ENCODE results near the gene PPP1R12B. TPM values are rescaled to one million over a fixed set of nuclear protein-coding genes. Genes with fewer than 3 reads are reported as not detected.
"Not testable (repeated sequence)": the region's sequence is repeated elsewhere in the genome, so short reads cannot be mapped to it uniquely, and the experiment has no call there.

PPP1R12B gene
- total RNA-seq, 1 donor from 2014 or later, result 61.6 TPM

DNA sequence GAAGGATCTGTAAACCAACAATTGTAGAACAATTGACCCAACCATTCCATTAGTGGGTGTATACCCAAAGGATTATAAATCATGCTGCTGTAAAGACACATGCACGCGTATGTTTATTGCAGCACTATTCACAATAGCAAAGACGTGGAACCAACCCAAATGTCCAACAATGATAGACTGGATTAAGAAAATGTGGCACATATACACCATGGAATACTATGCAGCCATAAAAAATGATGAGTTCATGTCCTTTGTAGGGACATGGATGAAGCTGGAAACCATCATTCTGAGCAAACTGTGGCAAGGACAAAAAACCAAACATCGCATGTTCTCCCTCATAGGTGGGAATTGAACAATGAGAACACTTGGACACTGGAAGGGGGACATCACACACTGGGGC is 33.4 kb downstream of the PPP1R12B start:
- peaks cover 22% of the 10 kb centered on the region for H3K4me1 Mint-ChIP-seq
- not testable (repeated sequence) for DNase-seq (ENCODE audit: low spot score in 2 of 2, unreplicated experiment in 2 of 2)

DNA sequence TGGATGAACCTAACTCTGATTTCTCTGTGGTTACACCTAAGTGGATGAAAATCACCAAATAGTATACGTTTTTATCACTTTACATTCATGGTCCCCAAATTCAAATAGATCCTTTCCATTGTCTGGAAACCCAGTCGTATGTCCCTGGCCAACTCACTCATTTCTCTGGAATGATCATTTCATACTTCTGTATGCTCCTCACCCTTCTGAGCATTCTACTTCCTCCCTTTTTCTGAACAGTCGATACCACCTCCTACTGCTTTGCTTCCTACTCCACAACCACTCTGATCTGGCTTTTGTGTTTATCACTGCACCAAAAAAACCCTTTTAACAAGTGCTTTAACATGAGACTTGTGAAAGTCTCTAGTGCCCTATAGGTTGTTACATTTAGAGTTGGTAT is 47.3 kb downstream of the PPP1R12B start:
- DNase-seq (ENCODE audit: low spot score in 2 of 2, unreplicated experiment in 2 of 2); H3K36me3 Mint-ChIP-seq; H3K4me1 Mint-ChIP-seq; H3K9me3 Mint-ChIP-seq; H3K27ac Mint-ChIP-seq; H3K27me3 Mint-ChIP-seq (ENCODE audit: low read depth); H3K4me3 Mint-ChIP-seq: not testable (repeated sequence)

More for the DNA sequence above, 33.4 kb downstream of the PPP1R12B start:
- H3K9me3 Mint-ChIP-seq; H3K27ac Mint-ChIP-seq; H3K36me3 Mint-ChIP-seq; H3K27me3 Mint-ChIP-seq (ENCODE audit: low read depth); H3K4me3 Mint-ChIP-seq: not testable (repeated sequence)

DNA sequence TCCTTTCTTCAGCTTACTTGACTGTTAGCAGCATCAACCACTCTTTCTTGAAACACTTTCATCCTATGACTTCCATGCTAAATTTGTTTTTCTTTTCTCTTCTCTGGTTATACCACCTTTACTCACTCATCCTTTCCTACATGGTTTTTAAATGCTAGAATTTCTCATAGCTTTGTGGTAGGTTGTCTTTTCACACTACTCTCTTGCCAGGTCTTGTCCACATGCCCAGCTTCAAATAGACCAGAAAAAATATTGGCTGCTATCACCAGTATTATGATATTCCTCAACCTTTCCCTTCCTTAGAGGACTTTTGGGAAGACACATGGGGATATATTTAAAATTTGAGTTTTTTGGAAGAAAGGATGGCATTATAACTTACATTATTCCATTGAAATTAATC is 48.8 kb downstream of the PPP1R12B start:
- TF ChIP-seq, protein P1, sequence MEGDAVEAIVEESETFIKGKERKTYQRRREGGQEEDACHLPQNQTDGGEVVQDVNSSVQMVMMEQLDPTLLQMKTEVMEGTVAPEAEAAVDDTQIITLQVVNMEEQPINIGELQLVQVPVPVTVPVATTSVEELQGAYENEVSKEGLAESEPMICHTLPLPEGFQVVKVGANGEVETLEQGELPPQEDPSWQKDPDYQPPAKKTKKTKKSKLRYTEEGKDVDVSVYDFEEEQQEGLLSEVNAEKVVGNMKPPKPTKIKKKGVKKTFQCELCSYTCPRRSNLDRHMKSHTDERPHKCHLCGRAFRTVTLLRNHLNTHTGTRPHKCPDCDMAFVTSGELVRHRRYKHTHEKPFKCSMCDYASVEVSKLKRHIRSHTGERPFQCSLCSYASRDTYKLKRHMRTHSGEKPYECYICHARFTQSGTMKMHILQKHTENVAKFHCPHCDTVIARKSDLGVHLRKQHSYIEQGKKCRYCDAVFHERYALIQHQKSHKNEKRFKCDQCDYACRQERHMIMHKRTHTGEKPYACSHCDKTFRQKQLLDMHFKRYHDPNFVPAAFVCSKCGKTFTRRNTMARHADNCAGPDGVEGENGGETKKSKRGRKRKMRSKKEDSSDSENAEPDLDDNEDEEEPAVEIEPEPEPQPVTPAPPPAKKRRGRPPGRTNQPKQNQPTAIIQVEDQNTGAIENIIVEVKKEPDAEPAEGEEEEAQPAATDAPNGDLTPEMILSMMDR (IDR thresholded peaks at IDR 0.05; ENCODE audit: unreplicated experiment), result no peak
- Mint-ChIP-seq H3K4me1 (no peaks in the 10 kb centered on the region), H3K9me3 (no peaks in the 10 kb centered on the region), H3K4me3 (no peak overlapping the region), H3K27me3 (ENCODE audit: low read depth) (no peaks in the 10 kb centered on the region), H3K27ac (no peak overlapping the region), H3K36me3 (no peaks in the 10 kb centered on the region)
- DNase-seq (ENCODE audit: low spot score in 2 of 2, unreplicated experiment in 2 of 2), result no peak

DNA sequence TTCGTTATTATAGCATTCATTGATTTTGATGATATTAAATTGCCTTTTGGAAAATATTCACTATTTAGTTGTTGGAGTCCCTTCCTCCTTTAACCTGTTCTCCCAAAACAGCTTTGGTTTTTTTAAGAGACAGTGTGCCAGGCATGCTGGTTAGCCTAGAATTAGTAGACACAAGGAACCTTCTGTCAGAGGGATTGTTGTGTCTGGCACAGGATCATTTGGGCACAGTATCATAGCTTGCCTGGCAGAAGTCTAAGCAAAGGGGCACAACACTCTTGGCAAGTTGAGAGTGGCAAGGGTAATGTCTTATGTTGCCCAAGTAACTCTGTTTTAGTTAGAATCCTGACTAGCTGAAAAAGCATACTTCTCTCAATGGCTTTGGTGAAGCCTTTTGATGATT is 49.9 kb downstream of the PPP1R12B start:
- not testable (repeated sequence) for DNase-seq (ENCODE audit: low spot score in 2 of 2, unreplicated experiment in 2 of 2); H3K9me3 Mint-ChIP-seq; H3K27ac Mint-ChIP-seq; H3K27me3 Mint-ChIP-seq (ENCODE audit: low read depth); H3K4me1 Mint-ChIP-seq; H3K36me3 Mint-ChIP-seq; H3K4me3 Mint-ChIP-seq

DNA sequence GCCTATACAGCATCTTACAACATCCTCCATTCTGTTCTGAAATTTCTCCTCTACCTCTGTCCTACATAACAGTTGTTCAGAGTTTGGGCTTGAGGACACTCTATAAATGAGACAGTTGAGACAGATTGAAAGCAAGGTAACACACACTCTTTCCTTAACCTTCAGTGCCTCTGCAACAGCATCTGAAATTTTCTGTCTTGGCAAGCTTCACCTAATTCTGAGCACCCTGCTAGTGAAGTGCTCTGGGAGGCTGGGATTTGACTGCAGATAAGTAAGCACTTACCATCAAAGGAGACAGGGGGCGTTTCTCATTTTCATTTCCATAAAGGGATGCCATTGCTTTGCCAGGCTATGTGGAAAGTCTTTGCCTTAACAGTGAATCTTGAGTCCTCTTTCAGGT is 53.3 kb downstream of the PPP1R12B start:
- not testable (repeated sequence) for H3K4me3 Mint-ChIP-seq; H3K4me1 Mint-ChIP-seq; H3K36me3 Mint-ChIP-seq; H3K9me3 Mint-ChIP-seq; H3K27me3 Mint-ChIP-seq (ENCODE audit: low read depth); DNase-seq (ENCODE audit: low spot score in 2 of 2, unreplicated experiment in 2 of 2); H3K27ac Mint-ChIP-seq

DNA sequence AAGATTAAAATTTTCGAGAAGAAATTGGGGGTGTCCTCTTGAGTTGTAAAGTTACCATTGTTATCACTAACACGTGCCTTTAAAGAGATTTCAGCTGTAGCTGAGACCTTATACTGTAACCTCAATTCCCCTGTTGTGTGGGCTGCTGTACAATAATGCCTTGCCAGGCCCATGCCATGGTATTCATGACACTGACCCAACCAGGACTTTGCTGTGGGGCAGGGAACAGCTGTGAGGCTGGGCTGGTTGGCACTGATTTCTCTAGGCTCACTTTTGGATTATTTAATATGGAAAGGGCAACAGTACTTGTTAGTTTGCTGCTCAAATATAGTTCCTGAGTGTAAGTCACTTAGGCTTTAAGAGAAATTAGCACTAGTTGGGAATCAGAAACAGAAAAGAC is 54.9 kb downstream of the PPP1R12B start:
- H3K27me3 Mint-ChIP-seq (ENCODE audit: low read depth); H3K27ac Mint-ChIP-seq; H3K36me3 Mint-ChIP-seq: not testable (repeated sequence)

DNA sequence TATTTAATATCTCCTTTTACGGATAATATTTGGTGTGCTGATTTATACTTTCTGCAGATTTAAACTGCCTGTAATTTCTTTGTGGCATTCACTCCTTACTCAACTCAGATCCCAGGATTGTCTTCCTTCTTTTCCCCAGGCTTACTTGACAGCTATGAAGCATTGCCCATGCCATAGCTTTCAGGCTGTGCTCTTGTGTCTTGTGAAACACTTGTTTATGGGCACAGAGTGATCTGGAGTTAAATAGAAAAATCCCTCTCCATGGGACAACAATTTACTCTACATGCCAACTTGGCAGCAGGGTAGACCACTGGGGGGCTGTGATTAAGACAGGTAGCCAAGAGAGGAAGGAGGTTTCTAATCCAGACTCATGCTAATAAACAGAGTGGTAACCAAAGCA is 57.4 kb downstream of the PPP1R12B start:
- Mint-ChIP-seq H3K27ac (no peak overlapping the region), H3K36me3 (no peaks in the 10 kb centered on the region), H3K4me3 (no peak overlapping the region), H3K4me1 (peaks cover 20% of the 10 kb centered on the region), H3K9me3 (no peaks in the 10 kb centered on the region), H3K27me3 (ENCODE audit: low read depth) (no peaks in the 10 kb centered on the region)
- TF ChIP-seq, protein P1 (IDR thresholded peaks at IDR 0.05; ENCODE audit: unreplicated experiment), result no peak
- no peak for DNase-seq (ENCODE audit: low spot score in 2 of 2, unreplicated experiment in 2 of 2)

More for the DNA sequence above, 54.9 kb downstream of the PPP1R12B start:
- H3K4me3 Mint-ChIP-seq; DNase-seq (ENCODE audit: low spot score in 2 of 2, unreplicated experiment in 2 of 2); H3K9me3 Mint-ChIP-seq: not testable (repeated sequence)
- H3K4me1 Mint-ChIP-seq, result peaks cover 11% of the 10 kb centered on the region

DNA sequence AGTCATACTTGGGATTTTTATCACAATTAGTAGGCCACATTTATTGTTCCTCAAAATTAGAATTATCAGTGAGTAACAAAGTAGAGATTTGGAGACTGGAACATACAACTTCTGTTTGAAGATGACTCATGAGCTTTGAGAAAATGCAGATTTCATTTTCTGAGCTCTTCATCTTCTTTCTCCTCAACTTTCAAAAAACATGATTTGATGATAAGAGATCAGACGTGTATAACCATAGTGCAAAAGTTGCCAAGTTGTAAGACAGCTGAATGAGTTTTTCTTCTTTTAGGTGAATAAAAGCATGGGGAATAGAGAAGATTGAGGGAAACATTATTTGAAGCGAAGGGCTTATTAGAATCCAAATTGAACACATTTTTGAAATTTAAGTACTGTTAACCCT is 58.4 kb downstream of the PPP1R12B start:
- H3K9me3 Mint-ChIP-seq; H3K36me3 Mint-ChIP-seq; H3K4me3 Mint-ChIP-seq; H3K27me3 Mint-ChIP-seq (ENCODE audit: low read depth); DNase-seq (ENCODE audit: low spot score in 2 of 2, unreplicated experiment in 2 of 2): not testable (repeated sequence)
- Mint-ChIP-seq H3K27ac (peak overlapping the region; percentile 11), H3K4me1 (peaks cover 26% of the 10 kb centered on the region)

DNA sequence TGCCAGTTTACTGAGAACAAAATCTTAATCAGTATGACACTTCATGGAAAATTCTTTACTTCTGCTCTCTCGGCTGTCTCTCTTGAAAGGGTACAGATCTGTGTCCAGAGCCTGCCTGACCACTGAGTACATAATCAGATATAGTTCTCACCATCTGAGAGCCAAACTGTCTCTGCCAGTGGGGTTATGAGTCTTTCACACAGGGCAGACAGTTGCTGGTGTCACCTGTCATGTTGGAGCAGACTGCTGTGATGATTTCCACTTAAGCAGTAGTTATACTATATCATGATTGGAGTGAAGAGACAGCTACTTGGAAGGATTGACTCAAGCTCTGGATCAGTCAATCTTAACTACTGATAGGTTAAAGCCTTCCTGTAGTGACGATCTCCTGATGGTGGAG is 58.9 kb downstream of the PPP1R12B start:
- not testable (repeated sequence) for H3K4me3 Mint-ChIP-seq; H3K27me3 Mint-ChIP-seq (ENCODE audit: low read depth); DNase-seq (ENCODE audit: low spot score in 2 of 2, unreplicated experiment in 2 of 2); H3K36me3 Mint-ChIP-seq; H3K27ac Mint-ChIP-seq; H3K9me3 Mint-ChIP-seq
- peaks cover 31% of the 10 kb centered on the region for H3K4me1 Mint-ChIP-seq

DNA sequence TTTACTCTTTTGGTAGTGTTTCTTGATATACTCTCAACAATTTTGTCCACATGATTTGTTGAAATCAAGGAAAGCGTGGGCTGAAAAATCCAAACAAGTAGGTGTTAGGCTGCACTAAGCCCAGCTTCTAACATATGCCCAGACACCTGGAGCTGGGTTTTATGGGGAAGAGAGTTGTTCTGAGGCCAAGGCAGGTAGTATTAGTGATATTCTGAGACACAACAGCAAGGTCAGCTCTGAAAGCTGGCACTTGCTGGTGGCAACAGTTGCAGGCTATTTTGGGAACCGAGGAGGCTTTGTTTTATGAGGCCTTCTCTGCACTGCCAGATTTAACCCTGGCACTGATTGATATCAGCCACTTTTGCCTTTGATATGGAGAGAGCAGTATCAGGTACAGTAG is 61.8 kb downstream of the PPP1R12B start:
- not testable (repeated sequence) for H3K4me3 Mint-ChIP-seq; H3K9me3 Mint-ChIP-seq; DNase-seq (ENCODE audit: low spot score in 2 of 2, unreplicated experiment in 2 of 2); H3K27me3 Mint-ChIP-seq (ENCODE audit: low read depth); H3K36me3 Mint-ChIP-seq
- H3K27ac Mint-ChIP-seq, result peak overlapping the region; percentile 93
- peaks cover 32% of the 10 kb centered on the region for H3K4me1 Mint-ChIP-seq

DNA sequence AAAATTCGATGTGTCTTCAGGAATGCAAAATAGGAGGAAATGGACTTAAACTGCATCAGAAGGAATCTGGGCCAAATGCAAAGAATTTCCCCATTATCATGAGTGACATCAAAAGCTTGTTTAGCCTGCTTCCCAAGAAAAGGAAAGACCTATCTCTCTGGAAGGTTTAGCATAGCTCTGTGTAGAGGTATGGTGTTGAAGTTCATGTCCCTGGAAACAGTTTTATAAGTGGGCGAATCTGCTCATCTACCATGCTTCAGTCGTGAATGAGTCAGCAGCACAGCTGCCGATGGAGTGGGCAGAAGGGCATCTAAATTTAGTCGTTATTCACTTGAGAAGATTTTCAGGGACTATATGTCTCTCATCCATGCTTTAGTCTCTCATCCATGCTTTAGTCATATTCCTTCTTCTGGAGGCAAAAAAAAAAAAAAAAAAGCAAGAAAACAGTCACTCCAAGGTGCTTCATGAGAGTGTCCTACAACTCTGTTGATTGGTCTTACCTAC is 62.4 kb downstream of the PPP1R12B start:
- not testable (repeated sequence) for DNase-seq (ENCODE audit: low spot score in 2 of 2, unreplicated experiment in 2 of 2); H3K9me3 Mint-ChIP-seq; H3K27me3 Mint-ChIP-seq (ENCODE audit: low read depth); H3K4me3 Mint-ChIP-seq; H3K36me3 Mint-ChIP-seq
- Mint-ChIP-seq H3K4me1 (peaks cover 32% of the 10 kb centered on the region), H3K27ac (peak overlapping the region; percentile 93)

Measured in mesothelial cell of epicardium (in vitro differentiated cells).